Hematopoietic multipotent progenitor cell treated with erythropoietin and hydrocortisone succinate and interleukin-3 and kit ligand, for 17 days (in vitro differentiated cells): Measurements from ENCODE around the gene TRIO.

ENCODE experiments used
- DNase-seq: peaks from one replicate; pipeline ENCODE4 v3.0.0-alpha.2; 2015; ENCODE audit warnings: low spot score

Gene TRIO

GRCh38 chr5:14488709-14489108 lies 345.6 kb downstream of the TRIO start:
- no peak for DNase-seq

GRCh38 chr5:14489643-14490042 lies 346.5 kb downstream of the TRIO start:
- no peak for DNase-seq

GRCh38 chr5:14490309-14490711 lies 347.2 kb downstream of the TRIO start:
- no peak for DNase-seq

DNA sequence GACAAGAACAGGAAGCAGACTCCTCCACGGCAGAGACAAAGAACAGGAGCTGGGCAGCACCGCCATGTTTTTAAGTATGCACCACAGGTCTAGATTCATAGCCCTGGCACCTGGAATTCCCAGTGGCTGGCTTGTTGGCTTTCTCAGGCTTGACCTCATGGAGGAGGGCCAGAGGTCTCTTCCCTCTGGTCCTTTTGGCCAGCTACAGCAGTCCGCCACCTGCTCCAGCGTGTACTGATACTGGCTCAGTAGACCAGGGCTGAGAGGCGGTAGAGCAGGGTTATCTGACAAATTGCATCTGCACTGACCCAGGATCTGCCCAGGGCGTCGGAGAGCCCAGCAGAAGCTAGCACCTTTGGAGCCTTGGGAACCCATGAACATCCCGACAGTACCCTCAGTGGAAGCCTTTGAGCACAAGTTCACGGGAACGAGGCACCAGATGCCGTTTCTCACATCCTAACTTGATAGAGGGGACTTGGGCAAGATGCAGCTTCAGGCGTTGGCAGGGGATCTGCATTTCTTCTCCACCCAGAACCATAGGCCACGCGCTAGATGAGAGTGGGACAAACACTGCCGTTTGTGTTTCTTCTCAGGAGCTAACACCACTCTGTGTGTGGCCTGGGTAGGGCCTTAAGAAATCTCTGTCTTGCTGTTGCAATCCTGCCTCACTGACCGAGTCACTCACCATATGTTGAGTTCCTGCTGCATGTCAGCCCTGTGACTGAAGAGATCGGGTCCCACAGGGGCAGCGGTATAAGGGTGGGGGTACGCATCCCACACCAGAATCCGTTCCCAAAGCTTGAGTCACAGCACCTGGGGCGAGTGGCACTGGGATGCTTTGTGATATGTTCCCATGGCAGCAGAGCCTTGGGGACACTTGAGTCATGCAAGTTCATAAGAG lies 348.1 kb downstream of the TRIO start:
- no peak for DNase-seq

- DNase-seq = no peak
Measured at GRCh38 chr5:14492331-14492964, 349.3 kb downstream of the TRIO start.

DNA sequence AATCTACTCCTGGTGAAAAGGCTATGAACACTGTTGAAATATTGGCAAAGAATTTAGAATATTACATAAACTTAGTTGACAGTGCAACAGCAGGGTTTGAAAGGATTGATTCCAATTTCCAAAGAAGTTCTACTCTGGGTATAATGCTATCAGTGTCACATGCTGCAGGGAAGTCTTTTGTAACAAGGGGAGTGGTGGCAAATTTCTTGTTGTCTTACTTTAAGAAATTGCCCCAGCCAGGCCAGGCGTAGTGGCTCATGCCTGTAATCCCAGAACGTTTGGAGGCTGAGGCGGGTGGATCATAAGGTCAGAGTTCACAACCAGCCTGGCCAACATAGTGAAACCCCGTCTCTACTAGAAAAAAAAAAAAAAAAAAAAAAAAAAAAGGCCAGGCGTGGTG lies 352.2 kb downstream of the TRIO start:
- no peak for DNase-seq

- DNase-seq = no peak
Measured at GRCh38 chr5:14497311-14497710, 354.2 kb downstream of the TRIO start.

DNA sequence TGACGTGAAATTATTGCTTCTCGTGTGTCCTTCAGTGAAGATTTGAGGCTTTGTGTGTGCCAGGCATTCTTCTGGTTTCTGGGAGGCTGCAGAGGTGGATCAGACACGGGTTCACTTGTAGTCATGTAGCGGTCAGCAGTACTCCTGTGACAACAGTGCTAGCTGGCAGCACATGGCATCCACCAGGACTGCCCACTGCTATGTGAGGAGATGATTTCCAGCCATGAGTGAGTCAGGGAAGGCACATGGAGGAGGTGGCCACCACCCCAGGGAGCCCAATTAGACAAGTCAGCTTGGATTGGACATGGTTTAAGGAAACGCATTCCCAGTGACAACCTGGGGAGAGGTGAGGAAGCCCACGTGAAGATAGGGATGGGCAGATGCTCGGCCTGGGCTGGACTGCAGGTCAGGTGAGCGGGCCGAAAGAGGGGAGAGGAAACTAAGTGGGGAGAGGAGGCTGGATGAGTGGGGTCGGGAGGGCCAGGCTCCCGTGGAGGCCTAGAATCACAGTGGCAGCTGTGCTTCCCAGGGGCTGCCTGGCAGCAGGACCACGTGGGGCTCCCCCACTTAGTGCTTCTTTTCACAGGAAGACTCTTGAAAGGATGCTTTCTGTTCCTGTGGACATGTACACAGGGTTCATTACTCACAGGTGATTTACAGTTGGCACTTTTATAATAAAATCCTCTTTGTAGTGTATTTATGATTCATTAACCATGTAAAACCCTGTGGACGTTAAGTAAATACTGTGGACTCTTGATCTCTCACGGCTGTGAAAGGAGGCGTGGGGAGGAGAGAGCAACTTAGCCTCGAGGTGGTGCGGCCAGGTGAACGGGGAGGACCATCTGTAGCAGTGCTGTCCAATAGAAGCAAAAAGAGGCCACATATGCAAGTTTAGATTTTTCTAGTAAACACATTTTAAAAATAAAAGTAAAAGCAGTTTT lies 358.5 kb downstream of the TRIO start:
- DNase-seq = no peak

DNA sequence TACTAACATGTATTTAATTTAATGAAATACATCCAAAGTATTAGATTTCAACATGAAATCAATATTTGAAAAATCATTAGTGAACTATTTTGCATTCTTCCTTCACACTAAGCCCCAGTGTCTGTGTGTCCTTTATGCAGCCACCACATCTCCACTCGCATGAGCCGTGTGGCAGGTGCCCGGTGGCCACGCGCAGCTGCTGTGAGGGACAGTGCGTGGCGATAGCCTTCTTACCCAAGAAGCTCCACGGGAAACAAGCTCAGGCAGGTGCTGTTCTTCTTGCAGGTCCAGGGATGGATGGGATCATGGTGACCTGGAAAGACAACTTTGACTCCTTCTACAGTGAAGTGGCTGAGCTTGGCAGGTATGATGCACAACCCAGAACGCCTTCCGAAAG lies 359.1 kb downstream of the TRIO start:
- no peak for DNase-seq

- DNase-seq = no peak
Measured at GRCh38 chr5:14503017-14503680, 360.0 kb downstream of the TRIO start.

- no peak for DNase-seq
Measured at GRCh38 chr5:14503681-14504331, 360.7 kb downstream of the TRIO start.

- DNase-seq = no peak
Measured at GRCh38 chr5:14504332-14504727, 361.2 kb downstream of the TRIO start.

DNA sequence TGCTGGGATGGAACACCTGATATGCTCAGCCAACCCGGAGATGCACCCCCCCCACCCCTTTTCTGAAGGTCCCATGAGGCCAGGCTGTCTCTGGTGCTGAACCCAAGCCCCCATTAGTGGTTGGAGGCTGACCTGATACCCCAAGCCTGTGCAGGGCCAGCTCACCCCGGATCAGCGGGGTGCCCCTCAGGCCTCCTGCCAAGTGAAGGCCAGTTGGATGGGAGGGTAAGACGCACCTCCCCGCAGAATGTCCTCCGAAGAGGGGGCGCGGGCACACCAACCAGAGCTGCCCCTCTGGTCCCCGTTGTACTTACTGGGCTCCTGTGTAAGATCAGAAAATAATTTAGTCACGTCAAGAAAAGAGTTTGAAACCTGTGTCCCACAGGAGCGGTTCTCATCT lies 361.7 kb downstream of the TRIO start:
- DNase-seq = no peak

- no peak for DNase-seq
Measured at GRCh38 chr5:14505310-14506139, 362.4 kb downstream of the TRIO start.

- DNase-seq = no peak
Measured at GRCh38 chr5:14506140-14506538, 363.0 kb downstream of the TRIO start.

DNA sequence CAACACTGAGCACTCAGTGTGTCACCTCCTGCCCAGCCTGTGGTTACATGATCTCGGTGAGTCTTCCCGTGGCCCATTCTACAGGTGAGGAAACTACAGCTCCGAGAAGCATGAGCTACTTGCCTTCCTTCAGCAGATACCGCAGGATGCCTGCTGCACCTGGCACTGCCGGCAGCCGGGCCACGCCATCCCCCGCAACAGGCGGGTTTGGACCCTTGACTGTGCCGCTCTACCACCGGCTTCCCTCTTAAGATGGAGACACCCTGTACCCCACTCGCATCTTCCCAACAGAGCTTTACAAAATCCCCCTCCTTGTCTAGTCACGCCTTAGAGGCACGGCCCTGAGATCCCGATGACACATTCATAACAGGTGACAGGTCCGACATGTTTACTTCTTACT lies 363.5 kb downstream of the TRIO start:
- no peak for DNase-seq

DNA sequence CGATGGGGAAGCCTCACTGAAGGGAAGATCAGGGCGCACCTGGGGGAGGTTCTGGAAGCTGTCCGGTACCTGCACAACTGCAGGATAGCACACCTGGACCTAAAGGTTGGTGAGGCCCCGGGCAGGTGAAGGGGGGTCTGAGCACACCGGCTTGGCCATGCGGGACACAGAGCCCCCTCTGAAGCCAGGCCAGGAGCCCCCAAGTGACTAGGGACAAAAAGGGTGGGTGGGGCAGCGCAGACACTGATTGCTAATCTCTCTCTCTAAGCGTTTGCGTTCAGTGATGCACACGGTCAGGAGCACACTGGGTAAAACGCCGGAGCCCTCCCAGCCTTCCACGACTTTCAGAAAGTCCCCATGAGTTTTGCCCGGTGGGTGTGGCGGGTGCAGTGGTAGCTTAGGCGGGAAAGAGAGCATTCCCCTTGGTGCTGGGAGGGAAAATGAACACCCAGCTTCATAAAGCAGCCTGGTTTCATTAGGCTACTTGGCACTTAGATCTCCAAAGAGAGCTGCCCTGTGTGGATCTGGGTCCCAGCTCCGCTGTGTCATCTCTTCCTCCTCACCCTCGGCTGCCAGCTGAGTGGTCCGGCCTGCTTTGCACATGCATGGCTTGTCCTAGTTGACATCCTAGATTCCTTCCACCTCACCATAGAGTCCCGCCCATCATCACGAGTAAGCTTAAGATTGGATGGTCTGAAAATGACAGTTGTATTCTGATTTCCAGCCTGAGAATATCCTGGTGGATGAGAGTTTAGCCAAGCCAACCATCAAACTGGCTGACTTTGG lies 364.2 kb downstream of the TRIO start:
- DNase-seq = no peak

GRCh38 chr5:14508046-14508445 lies 364.9 kb downstream of the TRIO start:
- no peak for DNase-seq

DNA sequence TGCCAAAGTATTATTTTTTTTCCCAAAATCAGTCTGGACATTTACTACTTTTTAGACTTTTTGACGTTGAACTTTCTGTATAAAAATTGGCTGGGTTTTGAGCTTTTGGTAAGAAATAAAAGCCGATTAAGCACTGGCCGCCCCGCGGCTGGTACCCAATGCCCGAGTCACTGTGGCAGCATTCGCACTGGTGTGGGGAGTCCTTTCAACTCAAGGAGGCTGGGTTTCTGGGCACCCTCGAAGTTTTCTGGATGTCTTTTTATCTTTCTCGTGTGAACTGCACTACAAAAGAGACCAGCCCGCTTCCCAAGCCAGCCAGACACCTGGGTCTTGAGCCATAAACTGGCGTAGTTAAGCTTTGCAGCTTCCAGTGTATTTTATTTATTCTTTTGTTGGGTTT lies 366.4 kb downstream of the TRIO start:
- DNase-seq = no peak
